ENCODE data around the gene STARD9. TPM values are rescaled to one million over a fixed set of nuclear protein-coding genes. Genes with fewer than 3 reads are reported as not detected.

The STARD9 gene
- total and polyA plus RNA-seq, 12 donors, result 2.3 to 15.7 (median 6.1) TPM

- TF ChIP-seq CTCF (IDR thresholded peaks at IDR 0.05), result no peak
- H3K4me3 ChIP-seq, result no peak overlapping the region
- H3K27me3 ChIP-seq, result no peaks in the 10 kb centered on the region
- DNase-seq, result no peak
- no peak overlapping the region for H3K27ac ChIP-seq
- ATAC-seq, result no peak
- H3K4me1 ChIP-seq, result peaks cover 4 to 18% (median 12%) of the 10 kb centered on the region in 9 donors
- no peaks in the 10 kb centered on the region for H3K9me3 ChIP-seq
- peaks cover 0 to 91% (median 68%) of the 10 kb centered on the region in 9 donors for H3K36me3 ChIP-seq
- WGBS, 2 donors, result 82 to 83% methylated on average over 6 of the region's 6 CpGs
- intact Hi-C loops (cut with DNase I), result loop anchor here in 4 of 10 donors (10.0 kb wide), 1 partner anchor 193 kb away; the partner anchor contains the start of gene TTBK2 (in 4 of the 4)
These were observed 156.1 kb downstream of the STARD9 start for GRCh38 chr15:42731461-42731860.

GRCh38 chr15:42732095-42732827 lies 156.9 kb downstream of the STARD9 start:
- no peak for ATAC-seq
- peaks cover 4 to 19% (median 13%) of the 10 kb centered on the region in 9 donors for H3K4me1 ChIP-seq
- H3K4me3 ChIP-seq, result no peak overlapping the region
- H3K9me3 ChIP-seq, result no peaks in the 10 kb centered on the region
- intact Hi-C loops (cut with DNase I), result loop anchor here in 4 of 10 donors (10.0 kb wide), 1 partner anchor 193 kb away; the partner anchor contains the start of gene TTBK2 (in 4 of the 4)
- no peaks in the 10 kb centered on the region for H3K27me3 ChIP-seq
- H3K36me3 ChIP-seq, result peaks cover 0 to 83% (median 60%) of the 10 kb centered on the region in 9 donors
- no peak overlapping the region for H3K27ac ChIP-seq
- no peak for DNase-seq
- WGBS, 2 donors, result 83 to 88% methylated on average over 15 of the region's 15 CpGs
- no peak for TF ChIP-seq CTCF (IDR thresholded peaks at IDR 0.05)

GRCh38 chr15:42733027-42733426 lies 157.6 kb downstream of the STARD9 start:
- intact Hi-C loops (cut with DNase I), result loop anchor here in 4 of 10 donors (10.0 kb wide), 1 partner anchor 192 kb away; the partner anchor contains the start of gene TTBK2 (in 4 of the 4)

More at GRCh38 chr15:42733027-42733426, 157.6 kb downstream of the STARD9 start:
- H3K4me1 ChIP-seq, result peaks cover 4 to 25% (median 19%) of the 10 kb centered on the region in 9 donors
- H3K27ac ChIP-seq, result no peak overlapping the region
- ATAC-seq (no peak), DNase-seq (no peak)
- TF ChIP-seq CTCF (IDR thresholded peaks at IDR 0.05), result no peak
- WGBS, 2 donors, result 92 to 95% methylated on average over 11 of the region's 11 CpGs
- H3K36me3 ChIP-seq, result peaks cover 0 to 76% (median 52%) of the 10 kb centered on the region in 9 donors
- H3K27me3 ChIP-seq, result no peaks in the 10 kb centered on the region
- H3K9me3 ChIP-seq, result no peaks in the 10 kb centered on the region
- no peak overlapping the region for H3K4me3 ChIP-seq
